Measurements from ENCODE around the gene ACTL7A. TPM values are rescaled to one million over a fixed set of nuclear protein-coding genes. Genes with fewer than 3 reads are reported as not detected.

Gene ACTL7A
- total RNA-seq, 1 donor from 2014 or later, result not detected

GRCh38 chr9:108823829-108824228, 38.2 kb upstream of the ACTL7A start:
- peaks cover 12% of the 10 kb centered on the region for H3K9me3 Mint-ChIP-seq (ENCODE audit: low read depth)
- TF ChIP-seq CTCF (IDR thresholded peaks at IDR 0.05), result no peak
- no peak overlapping the region for H3K4me3 Mint-ChIP-seq (ENCODE audit: unreplicated experiment)
- no peak overlapping the region for H3K27ac Mint-ChIP-seq (ENCODE audit: unreplicated experiment)
- peaks cover 6% of the 10 kb centered on the region for H3K36me3 Mint-ChIP-seq (ENCODE audit: low read depth)
- H3K4me1 Mint-ChIP-seq (ENCODE audit: low read depth), result no peaks in the 10 kb centered on the region
- H3K27me3 Mint-ChIP-seq (ENCODE audit: low read depth), result peaks cover 35% of the 10 kb centered on the region
- no peak for DNase-seq (ENCODE audit: low spot score)

- TF ChIP-seq CTCF (IDR thresholded peaks at IDR 0.05), result no peak
- no peaks in the 10 kb centered on the region for H3K9me3 Mint-ChIP-seq (ENCODE audit: low read depth)
- peaks cover 12% of the 10 kb centered on the region for H3K4me1 Mint-ChIP-seq (ENCODE audit: low read depth)
- no peak for DNase-seq (ENCODE audit: low spot score)
- no peaks in the 10 kb centered on the region for H3K36me3 Mint-ChIP-seq (ENCODE audit: low read depth)
- H3K4me3 Mint-ChIP-seq (ENCODE audit: unreplicated experiment), result no peak overlapping the region
- peaks cover 24% of the 10 kb centered on the region for H3K27me3 Mint-ChIP-seq (ENCODE audit: low read depth)
- no peak overlapping the region for H3K27ac Mint-ChIP-seq (ENCODE audit: unreplicated experiment)
These were observed 31.8 kb upstream of the ACTL7A start for GRCh38 chr9:108830272-108830671.

GRCh38 chr9:108831496-108832178, 30.4 kb upstream of the ACTL7A start:
- peaks cover 13% of the 10 kb centered on the region for H3K4me1 Mint-ChIP-seq (ENCODE audit: low read depth)
- peaks cover 12% of the 10 kb centered on the region for H3K27me3 Mint-ChIP-seq (ENCODE audit: low read depth)
- H3K36me3 Mint-ChIP-seq (ENCODE audit: low read depth), result no peaks in the 10 kb centered on the region
- no peaks in the 10 kb centered on the region for H3K9me3 Mint-ChIP-seq (ENCODE audit: low read depth)
- DNase-seq (ENCODE audit: low spot score), result no peak
- TF ChIP-seq CTCF (IDR thresholded peaks at IDR 0.05), result no peak
- no peak overlapping the region for H3K27ac Mint-ChIP-seq (ENCODE audit: unreplicated experiment)
- no peak overlapping the region for H3K4me3 Mint-ChIP-seq (ENCODE audit: unreplicated experiment)

DNA sequence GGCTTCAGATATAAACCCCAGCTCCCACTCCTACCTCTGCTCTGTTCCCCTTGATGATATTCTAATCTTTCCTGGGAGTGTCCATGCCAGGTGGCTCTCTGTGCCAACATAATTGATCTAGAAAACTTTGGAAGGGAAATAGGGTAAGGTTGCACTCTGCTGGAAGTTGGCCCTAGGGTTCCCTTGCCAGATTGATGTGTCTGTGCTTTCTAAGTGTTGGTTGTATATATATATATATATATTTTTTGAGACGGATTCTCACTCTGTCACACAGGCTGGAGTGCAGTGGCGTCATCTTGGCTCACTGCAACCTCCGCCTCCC, 29.9 kb upstream of the ACTL7A start:
- DNase-seq (ENCODE audit: low spot score), result no peak
- H3K4me1 Mint-ChIP-seq (ENCODE audit: low read depth), result peaks cover 13% of the 10 kb centered on the region
- H3K4me3 Mint-ChIP-seq (ENCODE audit: unreplicated experiment), result no peak overlapping the region
- H3K27me3 Mint-ChIP-seq (ENCODE audit: low read depth), result peaks cover 11% of the 10 kb centered on the region
- no peaks in the 10 kb centered on the region for H3K36me3 Mint-ChIP-seq (ENCODE audit: low read depth)
- no peak overlapping the region for H3K27ac Mint-ChIP-seq (ENCODE audit: unreplicated experiment)
- TF ChIP-seq CTCF (IDR thresholded peaks at IDR 0.05), result no peak
- no peaks in the 10 kb centered on the region for H3K9me3 Mint-ChIP-seq (ENCODE audit: low read depth)

- Mint-ChIP-seq H3K27me3 (ENCODE audit: low read depth) (no peaks in the 10 kb centered on the region), H3K9me3 (ENCODE audit: low read depth) (no peaks in the 10 kb centered on the region), H3K27ac (ENCODE audit: unreplicated experiment) (no peak overlapping the region), H3K4me1 (ENCODE audit: low read depth) (peaks cover 13% of the 10 kb centered on the region), H3K4me3 (ENCODE audit: unreplicated experiment) (no peak overlapping the region), H3K36me3 (ENCODE audit: low read depth) (no peaks in the 10 kb centered on the region)
- no peak for DNase-seq (ENCODE audit: low spot score)
- no peak for TF ChIP-seq CTCF (IDR thresholded peaks at IDR 0.05)
These were observed 27.0 kb upstream of the ACTL7A start for GRCh38 chr9:108834959-108835665.
